A549 (cell line): ENCODE measurements around the gene AGBL4.

Source experiments
- BHLHE40 ChIP-seq: IDR thresholded peaks from 2 replicates; pipeline ENCODE4 v1.6.1; 2012; ENCODE audit warnings: low read depth, low read length, inconsistent platforms
- KDM5A ChIP-seq: fragments of 200-600 bp; sonication (generic); IDR thresholded peaks from 2 replicates; pipeline ENCODE4 v1.6.1; 2016; ENCODE audit warnings: antibody characterized with exemption, mild to moderate bottlenecking
- TF ChIP-seq, protein P1 (sequence below): fragments of >200 bp; sonication (Bioruptor Twin); formaldehyde crosslinking; IDR thresholded peaks from 3 replicates; pipeline ENCODE4 v1.5.1; 2016
- TF ChIP-seq, protein P2 (sequence below): fragments of 200-600 bp; sonication (generic); IDR thresholded peaks from 2 replicates; pipeline ENCODE4 v1.6.1; 2016; ENCODE audit warnings: antibody characterized with exemption, mild to moderate bottlenecking, moderate library complexity

DNA sequence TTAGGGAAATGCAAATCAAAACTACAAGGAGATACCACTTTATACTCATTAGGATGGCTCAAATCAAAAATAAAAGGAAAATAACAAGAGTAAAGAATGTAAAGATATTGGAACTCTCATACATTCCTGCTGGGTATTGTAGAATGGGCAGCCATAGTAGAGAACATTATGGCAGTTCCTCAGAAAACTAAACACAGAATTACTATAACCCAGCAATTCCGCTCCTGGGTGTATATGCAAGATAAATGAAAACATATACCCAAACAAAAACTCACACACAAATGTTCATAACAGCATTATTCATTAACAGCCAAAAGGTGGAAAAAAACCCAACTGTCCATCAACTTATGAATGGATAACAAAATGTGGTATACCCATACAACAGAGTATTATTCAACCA lies 1258.4 kb downstream of the AGBL4 start:
- TF ChIP-seq, protein P1, sequence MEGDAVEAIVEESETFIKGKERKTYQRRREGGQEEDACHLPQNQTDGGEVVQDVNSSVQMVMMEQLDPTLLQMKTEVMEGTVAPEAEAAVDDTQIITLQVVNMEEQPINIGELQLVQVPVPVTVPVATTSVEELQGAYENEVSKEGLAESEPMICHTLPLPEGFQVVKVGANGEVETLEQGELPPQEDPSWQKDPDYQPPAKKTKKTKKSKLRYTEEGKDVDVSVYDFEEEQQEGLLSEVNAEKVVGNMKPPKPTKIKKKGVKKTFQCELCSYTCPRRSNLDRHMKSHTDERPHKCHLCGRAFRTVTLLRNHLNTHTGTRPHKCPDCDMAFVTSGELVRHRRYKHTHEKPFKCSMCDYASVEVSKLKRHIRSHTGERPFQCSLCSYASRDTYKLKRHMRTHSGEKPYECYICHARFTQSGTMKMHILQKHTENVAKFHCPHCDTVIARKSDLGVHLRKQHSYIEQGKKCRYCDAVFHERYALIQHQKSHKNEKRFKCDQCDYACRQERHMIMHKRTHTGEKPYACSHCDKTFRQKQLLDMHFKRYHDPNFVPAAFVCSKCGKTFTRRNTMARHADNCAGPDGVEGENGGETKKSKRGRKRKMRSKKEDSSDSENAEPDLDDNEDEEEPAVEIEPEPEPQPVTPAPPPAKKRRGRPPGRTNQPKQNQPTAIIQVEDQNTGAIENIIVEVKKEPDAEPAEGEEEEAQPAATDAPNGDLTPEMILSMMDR: no peak
- TF ChIP-seq, protein P2, sequence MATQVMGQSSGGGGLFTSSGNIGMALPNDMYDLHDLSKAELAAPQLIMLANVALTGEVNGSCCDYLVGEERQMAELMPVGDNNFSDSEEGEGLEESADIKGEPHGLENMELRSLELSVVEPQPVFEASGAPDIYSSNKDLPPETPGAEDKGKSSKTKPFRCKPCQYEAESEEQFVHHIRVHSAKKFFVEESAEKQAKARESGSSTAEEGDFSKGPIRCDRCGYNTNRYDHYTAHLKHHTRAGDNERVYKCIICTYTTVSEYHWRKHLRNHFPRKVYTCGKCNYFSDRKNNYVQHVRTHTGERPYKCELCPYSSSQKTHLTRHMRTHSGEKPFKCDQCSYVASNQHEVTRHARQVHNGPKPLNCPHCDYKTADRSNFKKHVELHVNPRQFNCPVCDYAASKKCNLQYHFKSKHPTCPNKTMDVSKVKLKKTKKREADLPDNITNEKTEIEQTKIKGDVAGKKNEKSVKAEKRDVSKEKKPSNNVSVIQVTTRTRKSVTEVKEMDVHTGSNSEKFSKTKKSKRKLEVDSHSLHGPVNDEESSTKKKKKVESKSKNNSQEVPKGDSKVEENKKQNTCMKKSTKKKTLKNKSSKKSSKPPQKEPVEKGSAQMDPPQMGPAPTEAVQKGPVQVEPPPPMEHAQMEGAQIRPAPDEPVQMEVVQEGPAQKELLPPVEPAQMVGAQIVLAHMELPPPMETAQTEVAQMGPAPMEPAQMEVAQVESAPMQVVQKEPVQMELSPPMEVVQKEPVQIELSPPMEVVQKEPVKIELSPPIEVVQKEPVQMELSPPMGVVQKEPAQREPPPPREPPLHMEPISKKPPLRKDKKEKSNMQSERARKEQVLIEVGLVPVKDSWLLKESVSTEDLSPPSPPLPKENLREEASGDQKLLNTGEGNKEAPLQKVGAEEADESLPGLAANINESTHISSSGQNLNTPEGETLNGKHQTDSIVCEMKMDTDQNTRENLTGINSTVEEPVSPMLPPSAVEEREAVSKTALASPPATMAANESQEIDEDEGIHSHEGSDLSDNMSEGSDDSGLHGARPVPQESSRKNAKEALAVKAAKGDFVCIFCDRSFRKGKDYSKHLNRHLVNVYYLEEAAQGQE: no peak
- TF ChIP-seq BHLHE40: no peak
- no peak for TF ChIP-seq KDM5A
